Neural progenitor cell (in vitro differentiated cells): Measurements from ENCODE around the gene PIGT. TPM values are rescaled to one million over a fixed set of nuclear protein-coding genes. Genes with fewer than 3 reads are reported as not detected.

Source experiments
- DNase-seq: peaks from one replicate; pipeline ENCODE4 v3.0.0-alpha.2; 2016; ENCODE audit warnings: low spot score
- H2AFZ ChIP-seq: fragments of 200-600 bp; sonication (generic); replicated peaks from 2 replicates; pipeline ENCODE4 v1.6.1; 2016; ENCODE audit warnings: antibody characterized with exemption
- H3F3A ChIP-seq: fragments of 200-600 bp; sonication (generic); 2 replicates; pipeline ENCODE4 v1.6.1; 2016; ENCODE audit warnings: antibody characterized with exemption, low read depth
- H3K27ac ChIP-seq: fragments of 200-600 bp; sonication (generic); 2 replicates; pipeline ENCODE4 v1.5.1; 2016; ENCODE audit warnings: mild to moderate bottlenecking
- H3K27me3 ChIP-seq: fragments of 200-600 bp; sonication (generic); 2 replicates; pipeline ENCODE4 v1.6.1; 2016; ENCODE audit warnings: mild to moderate bottlenecking, moderate library complexity
- H3K36me3 ChIP-seq: fragments of 200-600 bp; sonication (generic); 2 replicates; pipeline ENCODE4 v1.5.1; 2016
- H3K4me1 ChIP-seq: fragments of 200-600 bp; sonication (generic); 2 replicates; pipeline ENCODE4 v1.6.1; 2016; ENCODE audit warnings: mixed run types
- H3K4me2 ChIP-seq: fragments of 200-600 bp; sonication (generic); 2 replicates; pipeline ENCODE4 v1.6.1; 2016
- H3K4me3 ChIP-seq: fragments of 200-600 bp; sonication (generic); 2 replicates; pipeline ENCODE4 v1.5.1; 2016
- H3K79me2 ChIP-seq: fragments of 200-600 bp; sonication (generic); 2 replicates; pipeline ENCODE4 v1.6.1; 2016; ENCODE audit warnings: low read depth
- H3K9ac ChIP-seq: fragments of 200-600 bp; sonication (generic); 2 replicates; pipeline ENCODE4 v1.6.1; 2016
- H3K9me3 ChIP-seq: fragments of 200-600 bp; sonication (generic); 2 replicates; pipeline ENCODE4 v1.5.1; 2016; ENCODE audit warnings: low read depth
- H4K20me1 ChIP-seq: fragments of 200-600 bp; sonication (generic); 2 replicates; pipeline ENCODE4 v1.6.1; 2016; ENCODE audit warnings: low read depth
- H3K27ac Mint-ChIP-seq: 3 replicates; pipeline ENCODE4 v1.8.0; 2021; ENCODE audit warnings: mixed read lengths
- H3K27me3 Mint-ChIP-seq: 2 replicates; pipeline ENCODE4 v1.8.0; 2022; ENCODE audit warnings: low read depth, mild to moderate bottlenecking, inconsistent platforms, moderate library complexity, mixed read lengths; ENCODE audit not compliant: insufficient read depth
- H3K36me3 Mint-ChIP-seq: 3 replicates; pipeline ENCODE4 v1.8.0; 2021; ENCODE audit warnings: mixed read lengths
- H3K4me1 Mint-ChIP-seq: 3 replicates; pipeline ENCODE4 v1.8.0; 2021; ENCODE audit warnings: mixed read lengths
- H3K4me3 Mint-ChIP-seq: 3 replicates; pipeline ENCODE4 v1.8.0; 2021; ENCODE audit warnings: mild to moderate bottlenecking, moderate library complexity, mixed read lengths
- H3K9me3 Mint-ChIP-seq: 3 replicates; pipeline ENCODE4 v1.8.0; 2020; ENCODE audit warnings: mixed read lengths
- EZH2 ChIP-seq: fragments of 200-600 bp; sonication (generic); IDR thresholded peaks from 2 replicates; pipeline ENCODE4 v1.6.1; 2017; ENCODE audit warnings: antibody characterized with exemption, mild to moderate bottlenecking, moderate library complexity
- EZH2phosphoT487 ChIP-seq: fragments of 200-600 bp; sonication (generic); IDR thresholded peaks from 2 replicates; pipeline ENCODE4 v1.6.1; 2017; ENCODE audit warnings: antibody characterized with exemption
- total RNA-seq: library from RNA; depleted of rRNA; stranded (reverse); fragments of >200 nt; gene quantifications from 2 replicates; pipeline ENCODE4 v1.2.3, GENCODE V29; 2015; ENCODE audit warnings: low replicate concordance
- TF ChIP-seq, protein P1 (sequence below): fragments of 200-600 bp; sonication (generic); IDR thresholded peaks from 2 replicates; pipeline ENCODE4 v1.5.1; 2017; ENCODE audit warnings: antibody characterized with exemption, mild to moderate bottlenecking

Gene PIGT
- total RNA-seq, 1 donor from 2014 or later, result 24.5 TPM

DNA sequence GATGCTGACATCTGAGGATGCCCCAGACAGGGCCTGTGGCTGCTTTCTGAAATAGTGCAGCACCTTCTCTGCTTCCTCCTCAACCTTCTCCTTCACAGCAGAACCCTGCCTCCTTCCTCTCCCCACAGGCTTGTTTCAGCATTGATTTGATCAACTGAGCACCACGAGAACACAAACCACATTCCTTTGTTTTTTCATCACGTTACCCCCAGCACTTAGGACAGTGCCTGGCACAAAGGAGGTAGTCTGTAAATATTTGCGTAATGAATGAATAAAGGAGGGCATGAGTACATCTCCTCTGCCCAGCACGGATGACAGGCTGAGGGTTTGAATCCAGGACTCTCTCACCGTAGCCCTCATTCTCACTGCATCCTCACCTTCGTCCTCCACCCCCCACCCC is 32.3 kb downstream of the PIGT start:
- Histone ChIP-seq H3K4me1 (no peaks in the 10 kb centered on the region), H3F3A (no peaks in the 10 kb centered on the region), H3K79me2 (no peaks in the 10 kb centered on the region), H4K20me1 (no peaks in the 10 kb centered on the region), H3K4me2 (no peak overlapping the region), H2AFZ (no peak overlapping the region), H3K27me3 (no peaks in the 10 kb centered on the region), H3K36me3 (no peaks in the 10 kb centered on the region), H3K27ac (no peak overlapping the region), H3K4me3 (no peak overlapping the region), H3K9ac (no peak overlapping the region), H3K9me3 (no peaks in the 10 kb centered on the region)
- Mint-ChIP-seq H3K27me3 (peaks cover 11% of the 10 kb centered on the region), H3K27ac (no peak overlapping the region), H3K4me3 (no peak overlapping the region), H3K36me3 (no peaks in the 10 kb centered on the region), H3K9me3 (no peaks in the 10 kb centered on the region), H3K4me1 (no peaks in the 10 kb centered on the region)
- no peak for DNase-seq
- TF ChIP-seq EZH2phosphoT487 (no peak), EZH2 (no peak)
- TF ChIP-seq, protein P1, sequence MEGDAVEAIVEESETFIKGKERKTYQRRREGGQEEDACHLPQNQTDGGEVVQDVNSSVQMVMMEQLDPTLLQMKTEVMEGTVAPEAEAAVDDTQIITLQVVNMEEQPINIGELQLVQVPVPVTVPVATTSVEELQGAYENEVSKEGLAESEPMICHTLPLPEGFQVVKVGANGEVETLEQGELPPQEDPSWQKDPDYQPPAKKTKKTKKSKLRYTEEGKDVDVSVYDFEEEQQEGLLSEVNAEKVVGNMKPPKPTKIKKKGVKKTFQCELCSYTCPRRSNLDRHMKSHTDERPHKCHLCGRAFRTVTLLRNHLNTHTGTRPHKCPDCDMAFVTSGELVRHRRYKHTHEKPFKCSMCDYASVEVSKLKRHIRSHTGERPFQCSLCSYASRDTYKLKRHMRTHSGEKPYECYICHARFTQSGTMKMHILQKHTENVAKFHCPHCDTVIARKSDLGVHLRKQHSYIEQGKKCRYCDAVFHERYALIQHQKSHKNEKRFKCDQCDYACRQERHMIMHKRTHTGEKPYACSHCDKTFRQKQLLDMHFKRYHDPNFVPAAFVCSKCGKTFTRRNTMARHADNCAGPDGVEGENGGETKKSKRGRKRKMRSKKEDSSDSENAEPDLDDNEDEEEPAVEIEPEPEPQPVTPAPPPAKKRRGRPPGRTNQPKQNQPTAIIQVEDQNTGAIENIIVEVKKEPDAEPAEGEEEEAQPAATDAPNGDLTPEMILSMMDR, result no peak

DNA sequence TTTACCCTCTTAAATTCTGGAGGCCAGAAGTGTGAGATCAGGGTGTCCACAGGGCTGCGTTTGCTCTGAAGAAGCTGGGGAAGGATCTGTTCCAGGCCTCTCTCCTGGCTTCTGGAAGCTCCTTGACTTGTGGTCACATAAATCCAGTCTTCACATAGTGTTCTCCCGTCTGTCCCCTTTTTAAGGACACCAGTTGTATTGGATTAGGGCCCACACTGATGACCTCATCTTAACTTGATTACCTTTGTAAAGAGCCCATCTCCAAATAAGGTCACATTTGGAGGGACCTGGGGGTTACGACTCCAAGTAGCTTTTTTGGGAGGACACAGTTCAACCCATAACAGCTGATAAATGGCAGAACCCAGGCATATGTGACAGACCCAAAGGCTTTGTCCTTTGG is 33.6 kb downstream of the PIGT start:
- no peaks in the 10 kb centered on the region for H3K9me3 ChIP-seq
- no peak for DNase-seq
- H3K4me1 Mint-ChIP-seq, result no peaks in the 10 kb centered on the region
- H3K9ac ChIP-seq, result no peak overlapping the region
- no peak overlapping the region for H3K4me2 ChIP-seq
- no peak overlapping the region for H3K27ac ChIP-seq
- H4K20me1 ChIP-seq, result no peaks in the 10 kb centered on the region
- H3K27ac Mint-ChIP-seq, result no peak overlapping the region
- no peaks in the 10 kb centered on the region for H3K36me3 ChIP-seq
- H3K27me3 ChIP-seq, result no peaks in the 10 kb centered on the region
- H3F3A ChIP-seq, result no peaks in the 10 kb centered on the region
- no peaks in the 10 kb centered on the region for H3K79me2 ChIP-seq
- TF ChIP-seq EZH2, result no peak
- no peak for TF ChIP-seq EZH2phosphoT487
- TF ChIP-seq, protein P1, result no peak
- H3K4me3 ChIP-seq, result no peak overlapping the region
- H3K4me3 Mint-ChIP-seq, result no peak overlapping the region
- H3K4me1 ChIP-seq, result no peaks in the 10 kb centered on the region
- H3K27me3 Mint-ChIP-seq, result peaks cover 7% of the 10 kb centered on the region
- H3K36me3 Mint-ChIP-seq, result no peaks in the 10 kb centered on the region
- peak overlapping the region; percentile 38 for H2AFZ ChIP-seq
- no peaks in the 10 kb centered on the region for H3K9me3 Mint-ChIP-seq

DNA sequence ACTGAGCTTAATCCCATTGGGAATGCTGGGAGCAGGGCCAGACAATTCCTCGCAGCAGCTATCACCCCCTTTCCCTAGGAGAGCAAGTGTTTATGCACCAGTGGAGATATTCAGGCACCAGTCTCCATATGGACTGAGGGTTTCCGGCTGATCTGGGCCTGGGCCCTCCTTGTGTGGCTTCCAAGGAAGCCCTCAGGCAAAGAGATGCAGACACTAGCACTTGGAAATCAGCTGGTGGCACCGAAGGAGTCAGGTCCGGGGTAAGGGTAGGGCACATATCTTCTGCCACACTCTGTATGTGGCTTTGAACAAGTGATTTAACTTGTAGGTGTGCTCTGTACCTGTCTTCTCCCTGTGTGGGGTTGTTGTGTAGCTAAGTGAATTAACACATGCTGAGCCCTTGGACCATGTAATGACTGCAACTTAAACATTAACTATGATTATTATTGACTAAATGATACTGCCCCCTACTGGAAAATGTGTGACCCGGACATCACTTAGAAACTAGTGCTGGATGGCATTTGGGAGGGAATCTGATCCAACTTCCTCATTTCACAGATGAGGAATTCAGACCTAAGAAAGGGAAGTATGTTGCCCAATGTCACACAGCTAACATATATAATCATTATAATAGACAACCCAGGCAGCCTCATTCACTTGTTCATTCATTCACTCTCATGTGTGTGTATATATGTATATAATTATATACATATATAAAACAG is 34.3 kb downstream of the PIGT start:
- no peak overlapping the region for H3K4me3 ChIP-seq
- no peaks in the 10 kb centered on the region for H3K4me1 ChIP-seq
- Mint-ChIP-seq H3K36me3 (no peaks in the 10 kb centered on the region), H3K4me3 (no peak overlapping the region), H3K27ac (no peak overlapping the region), H3K4me1 (no peaks in the 10 kb centered on the region), H3K27me3 (peaks cover 7% of the 10 kb centered on the region), H3K9me3 (no peaks in the 10 kb centered on the region)
- no peak overlapping the region for H2AFZ ChIP-seq
- TF ChIP-seq EZH2, result no peak
- TF ChIP-seq, protein P1, result peak; percentile 77
- H3K27ac ChIP-seq, result no peak overlapping the region
- no peaks in the 10 kb centered on the region for H3K79me2 ChIP-seq
- no peak overlapping the region for H3K9ac ChIP-seq
- peak; percentile 70 for DNase-seq
- no peaks in the 10 kb centered on the region for H3F3A ChIP-seq
- H4K20me1 ChIP-seq, result no peaks in the 10 kb centered on the region
- no peaks in the 10 kb centered on the region for H3K36me3 ChIP-seq
- H3K27me3 ChIP-seq, result no peaks in the 10 kb centered on the region
- H3K9me3 ChIP-seq, result no peaks in the 10 kb centered on the region
- no peak overlapping the region for H3K4me2 ChIP-seq
